HEK293 (cell line): ENCODE data around the gene P2RX1.

ENCODE experiments used
- ATF2 ChIP-seq: fragments of 450-650 bp; formaldehyde crosslinking; IDR thresholded peaks from 2 replicates; pipeline ENCODE4 v1.5.1; 2016; ENCODE audit warnings: missing biosample characterization, missing genetic modification characterization, low read depth
- BCL11A ChIP-seq: fragments of 450-650 bp; formaldehyde crosslinking; IDR thresholded peaks from 2 replicates; pipeline ENCODE4 v1.5.1; 2016; ENCODE audit warnings: low read depth, missing biosample characterization, missing genetic modification characterization
- FEZF1 ChIP-seq: fragments of 450-650 bp; formaldehyde crosslinking; IDR thresholded peaks from 2 replicates; pipeline ENCODE4 v1.5.1; 2016; ENCODE audit warnings: missing biosample characterization, missing genetic modification characterization
- GLI2 ChIP-seq: fragments of 450-650 bp; formaldehyde crosslinking; IDR thresholded peaks from 2 replicates; pipeline ENCODE4; 2017; ENCODE audit warnings: missing biosample characterization, missing genetic modification characterization, low read depth, borderline replicate concordance
- PBX3 ChIP-seq: sonication (generic); formaldehyde crosslinking; IDR thresholded peaks from 2 replicates; pipeline ENCODE4 v1.8.1; 2022; ENCODE audit warnings: mild to moderate bottlenecking, moderate library complexity, missing genetic modification reagents
- PRDM10 ChIP-seq: fragments of 450-650 bp; formaldehyde crosslinking; IDR thresholded peaks from 2 replicates; pipeline ENCODE4 v1.5.1; 2016; ENCODE audit warnings: missing biosample characterization, missing genetic modification characterization
- RBAK ChIP-seq: fragments of 450-650 bp; formaldehyde crosslinking; IDR thresholded peaks from 2 replicates; pipeline ENCODE4 v1.5.1; 2016; ENCODE audit warnings: missing biosample characterization, missing genetic modification characterization
- REPIN1 ChIP-seq: fragments of 450-650 bp; formaldehyde crosslinking; IDR thresholded peaks from 2 replicates; pipeline ENCODE4 v1.5.1; 2017; ENCODE audit warnings: missing biosample characterization, missing genetic modification characterization, low read depth
- ZBTB1 ChIP-seq: fragments of 450-650 bp; formaldehyde crosslinking; IDR thresholded peaks from 2 replicates; pipeline ENCODE4 v1.5.1; 2016; ENCODE audit warnings: missing biosample characterization, missing genetic modification characterization
- ZBTB21 ChIP-seq: fragments of 450-650 bp; formaldehyde crosslinking; IDR thresholded peaks from 2 replicates; pipeline ENCODE4 v1.5.1; 2017; ENCODE audit warnings: missing biosample characterization, missing genetic modification characterization
- ZFP69B ChIP-seq: fragments of 450-650 bp; formaldehyde crosslinking; IDR thresholded peaks from 2 replicates; pipeline ENCODE4 v1.5.1; 2016; ENCODE audit warnings: missing biosample characterization, missing genetic modification characterization
- ZNF133 ChIP-seq: fragments of 450-650 bp; formaldehyde crosslinking; IDR thresholded peaks from 2 replicates; pipeline ENCODE4 v1.5.1; 2016; ENCODE audit warnings: missing biosample characterization, missing genetic modification characterization
- ZNF175 ChIP-seq: fragments of 450-650 bp; formaldehyde crosslinking; IDR thresholded peaks from 2 replicates; pipeline ENCODE4 v1.5.1; 2016; ENCODE audit warnings: missing biosample characterization, missing genetic modification characterization
- ZNF221 ChIP-seq: fragments of 450-650 bp; formaldehyde crosslinking; IDR thresholded peaks from 2 replicates; pipeline ENCODE4 v1.5.1; 2017; ENCODE audit warnings: missing biosample characterization, missing genetic modification characterization, borderline replicate concordance
- ZNF280D ChIP-seq: fragments of 450-650 bp; formaldehyde crosslinking; IDR thresholded peaks from 2 replicates; pipeline ENCODE4 v1.5.1; 2016; ENCODE audit warnings: missing biosample characterization, missing genetic modification characterization
- ZNF324 ChIP-seq: fragments of 450-650 bp; formaldehyde crosslinking; IDR thresholded peaks from 2 replicates; pipeline ENCODE4 v1.5.1; 2016; ENCODE audit warnings: missing biosample characterization, missing genetic modification characterization
- ZNF335 ChIP-seq: fragments of 450-650 bp; formaldehyde crosslinking; conservative IDR thresholded peaks from 2 replicates; pipeline ENCODE4 v1.5.1; 2016; ENCODE audit warnings: missing biosample characterization, missing genetic modification characterization
- ZNF549 ChIP-seq: fragments of 450-650 bp; IDR thresholded peaks from 2 replicates; pipeline ENCODE4 v1.5.1; 2018; ENCODE audit warnings: missing biosample characterization, missing genetic modification characterization, mild to moderate bottlenecking, inconsistent platforms, moderate library complexity
- ZNF558 ChIP-seq: fragments of 450-650 bp; formaldehyde crosslinking; IDR thresholded peaks from 2 replicates; pipeline ENCODE4 v1.5.1; 2016; ENCODE audit warnings: missing biosample characterization, missing genetic modification characterization
- ZNF571 ChIP-seq: fragments of 450-650 bp; formaldehyde crosslinking; IDR thresholded peaks from 2 replicates; pipeline ENCODE4 v1.5.0; 2017; ENCODE audit warnings: missing biosample characterization, missing genetic modification characterization
- ZNF580 ChIP-seq: fragments of 450-650 bp; formaldehyde crosslinking; IDR thresholded peaks from 2 replicates; pipeline ENCODE4 v1.5.1; 2016; ENCODE audit warnings: missing biosample characterization, missing genetic modification characterization
- ZNF596 ChIP-seq: fragments of 450-650 bp; IDR thresholded peaks from 2 replicates; pipeline ENCODE4 v1.5.0; 2018; ENCODE audit warnings: missing biosample characterization, mild to moderate bottlenecking, missing genetic modification characterization, moderate library complexity
- ZNF621 ChIP-seq: fragments of 450-650 bp; formaldehyde crosslinking; IDR thresholded peaks from 2 replicates; pipeline ENCODE4 v1.5.1; 2017; ENCODE audit warnings: missing biosample characterization, missing genetic modification characterization
- ZNF670 ChIP-seq: fragments of 450-650 bp; formaldehyde crosslinking; IDR thresholded peaks from 2 replicates; pipeline ENCODE4 v1.5.1; 2016; ENCODE audit warnings: missing biosample characterization, missing genetic modification characterization, low read depth
- ZNF692 ChIP-seq: fragments of 450-650 bp; formaldehyde crosslinking; IDR thresholded peaks from 2 replicates; pipeline ENCODE4 v1.5.1; 2016; ENCODE audit warnings: missing biosample characterization, missing genetic modification characterization
- ZNF747 ChIP-seq: fragments of 450-650 bp; formaldehyde crosslinking; IDR thresholded peaks from 2 replicates; pipeline ENCODE4 v1.5.1; 2016; ENCODE audit warnings: missing biosample characterization, missing genetic modification characterization
- ZSCAN5A ChIP-seq: fragments of 450-650 bp; formaldehyde crosslinking; IDR thresholded peaks from 2 replicates; pipeline ENCODE4 v1.5.1; 2016; ENCODE audit warnings: missing biosample characterization, missing genetic modification characterization

The P2RX1 gene

GRCh38 chr17:3893003-3893719, 23.1 kb downstream of the P2RX1 start, which contains the start of gene CAMKK1 (continued):
- TF ChIP-seq ZNF580 (tag by site-specific recombination) = no peak
- no peak for TF ChIP-seq ZNF175 (tag by site-specific recombination)
- 0 out of 2 replicates have a peak, but pooled peaks have one; percentile 15 for TF ChIP-seq BCL11A (tag by site-specific recombination)
- TF ChIP-seq ZNF670 (tag by site-specific recombination) = no peak
- TF ChIP-seq ZNF621 (tag by site-specific recombination) = no peak
- TF ChIP-seq ZNF692 = peak; percentile 88
- no peak for TF ChIP-seq ZNF221
- no peak for TF ChIP-seq FEZF1
- TF ChIP-seq ZNF571 (tag by site-specific recombination) = no peak
- no peak for TF ChIP-seq ZNF596
- TF ChIP-seq ZNF747 (tag by site-specific recombination) = no peak
- no peak for TF ChIP-seq PBX3 (CRISPR knock-in tag)
- TF ChIP-seq ZNF133 = no peak
- TF ChIP-seq ZNF549 (tag by site-specific recombination) = no peak
- no peak for TF ChIP-seq ZSCAN5A (tag by site-specific recombination)
- no peak for TF ChIP-seq RBAK (tag by site-specific recombination)
- TF ChIP-seq ZNF335 (tag by site-specific recombination) = peak; percentile 71; the same call in 1 of the 2 replicates
- no peak for TF ChIP-seq ZBTB21 (tag by site-specific recombination)
- TF ChIP-seq ZBTB1 = no peak
- TF ChIP-seq ZNF324 (tag by site-specific recombination) = peak; percentile 47; the same call in 1 of the 2 replicates
- TF ChIP-seq REPIN1 (tag by site-specific recombination) = no peak
- TF ChIP-seq ZFP69B (tag by site-specific recombination) = peak; percentile 77
- no peak for TF ChIP-seq ZNF558 (tag by site-specific recombination)
- TF ChIP-seq ZNF280D (tag by site-specific recombination) = peak; percentile 70; the same call in 1 of the 2 replicates
- no peak for TF ChIP-seq GLI2 (tag by site-specific recombination)
- 0 out of 2 replicates have a peak, but pooled peaks have one; percentile 25 for TF ChIP-seq PRDM10 (tag by site-specific recombination)
- no peak for TF ChIP-seq ATF2 (tag by site-specific recombination)
